Epithelial cell of proximal tubule (primary cell): Measurements from ENCODE around the gene STIM2. TPM values are rescaled to one million over a fixed set of nuclear protein-coding genes. Genes with fewer than 3 reads are reported as not detected.
"Not testable (repeated sequence)": the region's sequence is repeated elsewhere in the genome, so short reads cannot be mapped to it uniquely, and the experiment has no call there.

Experiments used
- DNase-seq: peaks from one replicate; pipeline ENCODE4 v3.0.0-alpha.2; 2011; ENCODE audit warnings: low read depth
- H3K4me3 ChIP-seq: 2 replicates; pipeline ENCODE4 v1.5.1; 2011; ENCODE audit warnings: low read depth, mild to moderate bottlenecking, low read length
- CTCF ChIP-seq: conservative IDR thresholded peaks from 2 replicates; pipeline ENCODE4 v1.5.1; 2012; ENCODE audit warnings: low read depth, mild to moderate bottlenecking, low read length
- total RNA-seq: library from RNA; depleted of rRNA; stranded (reverse); fragments of >200 nt; gene quantifications from 2 replicates; pipeline ENCODE4 v1.2.3, GENCODE V29; 2015

The STIM2 gene
- total RNA-seq, 1 donor from 2014 or later: 7.0 TPM

- DNase-seq: no peak
- H3K4me3 ChIP-seq: no peak overlapping the region
- no peak for TF ChIP-seq CTCF
These were observed 162.7 kb downstream of the STIM2 start for GRCh38 chr4:27023366-27023765.

- TF ChIP-seq CTCF: no peak
- DNase-seq: no peak
- H3K4me3 ChIP-seq: no peak overlapping the region
These were observed 164.2 kb downstream of the STIM2 start for GRCh38 chr4:27024805-27025204.

- TF ChIP-seq CTCF: no peak
- H3K4me3 ChIP-seq: no peak overlapping the region
- no peak for DNase-seq
These were observed 166.8 kb downstream of the STIM2 start for GRCh38 chr4:27027428-27027827.

GRCh38 chr4:27035127-27035526, 174.5 kb downstream of the STIM2 start:
- H3K4me3 ChIP-seq, DNase-seq: not testable (repeated sequence)

GRCh38 chr4:27040356-27040755, 179.7 kb downstream of the STIM2 start:
- no peak overlapping the region for H3K4me3 ChIP-seq
- DNase-seq: no peak
- no peak for TF ChIP-seq CTCF

- no peak for TF ChIP-seq CTCF
- no peak overlapping the region for H3K4me3 ChIP-seq
- no peak for DNase-seq
These were observed 181.8 kb downstream of the STIM2 start for GRCh38 chr4:27042411-27042810.

- no peak for TF ChIP-seq CTCF
- no peak overlapping the region for H3K4me3 ChIP-seq
- no peak for DNase-seq
These were observed 182.6 kb downstream of the STIM2 start for GRCh38 chr4:27043200-27043599.

GRCh38 chr4:27046851-27047250, 186.2 kb downstream of the STIM2 start:
- H3K4me3 ChIP-seq: no peak overlapping the region
- TF ChIP-seq CTCF: no peak
- DNase-seq: no peak
